Islet precursor cell (in vitro differentiated cells): Measurements from ENCODE around the gene OR10H1.

Experiments used
- DNase-seq: peaks from one replicate; pipeline ENCODE4 v3.0.0-alpha.2; 2018

OR10H1 gene

GRCh38 chr19:15759962-15760565 lies 55.4 kb downstream of the OR10H1 start:
- DNase-seq: no peak

GRCh38 chr19:15758379-15758778 lies 57.1 kb downstream of the OR10H1 start:
- no peak for DNase-seq
